DOHH2 (cell line): ENCODE results near the gene SCN11A.

ENCODE experiments used
- H3F3A ChIP-seq: fragments of 200-600 bp; sonication (generic), shearing (Covaris generic); 2 replicates; pipeline ENCODE4 v1.6.0; 2016; ENCODE audit warnings: antibody characterized with exemption, mild to moderate bottlenecking; ENCODE audit not compliant: control insufficient read depth, insufficient read depth
- H3K27ac ChIP-seq: fragments of 200-600 bp; sonication (generic); 2 replicates; pipeline ENCODE4 v1.5.1; 2014; ENCODE audit warnings: low read depth, mild to moderate bottlenecking, low read length, moderate library complexity
- H3K27me3 ChIP-seq: fragments of 200-600 bp; sonication (generic); 2 replicates; pipeline ENCODE4 v1.6.1; 2014; ENCODE audit warnings: mild to moderate bottlenecking, low read length, mixed read lengths; ENCODE audit not compliant: control insufficient read depth
- H3K36me3 ChIP-seq: fragments of 200-600 bp; sonication (generic); 2 replicates; pipeline ENCODE4 v1.6.1; 2014; ENCODE audit warnings: mild to moderate bottlenecking, low read length, moderate library complexity, mixed read lengths; ENCODE audit not compliant: control insufficient read depth
- H3K4me1 ChIP-seq: fragments of 200-600 bp; sonication (generic); 2 replicates; pipeline ENCODE4 v1.6.1; 2014; ENCODE audit warnings: mild to moderate bottlenecking, low read length, mixed read lengths; ENCODE audit not compliant: control insufficient read depth
- H3K4me2 ChIP-seq: fragments of 200-600 bp; sonication (generic); 2 replicates; pipeline ENCODE4 v1.6.0; 2014; ENCODE audit warnings: mild to moderate bottlenecking, low read length, moderate library complexity
- H3K4me3 ChIP-seq: fragments of 200-600 bp; sonication (generic); 2 replicates; pipeline ENCODE4 v1.5.1; 2014; ENCODE audit warnings: mild to moderate bottlenecking, low read length, mixed read lengths
- H3K79me2 ChIP-seq: fragments of 200-600 bp; sonication (generic); 2 replicates; pipeline ENCODE4 v1.6.1; 2014; ENCODE audit warnings: mild to moderate bottlenecking, low read length, mixed read lengths; ENCODE audit not compliant: control insufficient read depth
- H3K9me2 ChIP-seq: fragments of 200-600 bp; sonication (generic); replicated peaks from 2 replicates; pipeline ENCODE4 v1.6.1; 2014; ENCODE audit warnings: mild to moderate bottlenecking, low read length, mixed read lengths; ENCODE audit not compliant: control insufficient read depth
- H3K9me3 ChIP-seq: fragments of 200-600 bp; sonication (generic); 2 replicates; pipeline ENCODE4 v1.6.1; 2014; ENCODE audit warnings: antibody characterized with exemption, low read length, mixed read lengths; ENCODE audit not compliant: control insufficient read depth, insufficient read depth
- H4K20me1 ChIP-seq: fragments of 200-600 bp; sonication (generic); 2 replicates; pipeline ENCODE4 v1.6.0; 2014; ENCODE audit warnings: low read depth, mild to moderate bottlenecking, antibody characterized with exemption, low read length, moderate library complexity; ENCODE audit not compliant: control insufficient read depth, insufficient read depth
- CTCF ChIP-seq: fragments of 200-600 bp; sonication (generic); IDR thresholded peaks from one replicate; pipeline ENCODE4 v1.5.1; 2014; ENCODE audit warnings: antibody characterized with exemption, mild to moderate bottlenecking, low read depth, low read length; ENCODE audit not compliant: poor library complexity, severe bottlenecking
- EZH2phosphoT487 ChIP-seq: fragments of 200-600 bp; sonication (generic); IDR thresholded peaks from 2 replicates; pipeline ENCODE4 v1.6.1; 2017; ENCODE audit warnings: borderline replicate concordance, mild to moderate bottlenecking, antibody characterized with exemption, low read length, moderate library complexity, mixed read lengths

SCN11A gene

DNA sequence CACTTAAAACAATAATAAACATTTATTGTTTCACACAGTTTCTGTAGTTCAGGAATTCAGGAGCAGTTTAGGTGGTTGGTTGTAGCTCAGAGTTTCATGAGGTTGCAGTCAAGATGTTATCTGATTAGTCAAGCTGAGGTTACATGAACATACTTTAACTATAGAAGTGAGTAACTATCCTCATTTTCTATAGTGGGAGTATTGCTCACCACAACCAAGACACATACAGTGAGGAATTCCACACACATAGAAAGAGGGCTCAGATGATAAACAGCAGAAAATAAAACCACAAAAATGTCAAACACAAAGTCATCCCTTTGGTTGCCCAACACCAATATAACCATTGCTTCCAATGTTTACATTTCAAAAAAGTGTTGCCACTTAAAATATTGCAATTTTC, 13.6 kb downstream of the SCN11A start:
- Histone ChIP-seq H3K9me2 (no peaks in the 10 kb centered on the region), H3K4me3 (no peak overlapping the region), H3K79me2 (no peaks in the 10 kb centered on the region), H3K4me1 (no peaks in the 10 kb centered on the region), H4K20me1 (no peaks in the 10 kb centered on the region), H3K9me3 (no peaks in the 10 kb centered on the region), H3K36me3 (no peaks in the 10 kb centered on the region), H3K4me2 (no peak overlapping the region), H3K27me3 (no peaks in the 10 kb centered on the region), H3K27ac (no peak overlapping the region), H3F3A (no peaks in the 10 kb centered on the region)
- TF ChIP-seq CTCF = no peak
- TF ChIP-seq EZH2phosphoT487 = no peak

- no peaks in the 10 kb centered on the region for H4K20me1 ChIP-seq
- no peaks in the 10 kb centered on the region for H3F3A ChIP-seq
- H3K36me3 ChIP-seq = no peaks in the 10 kb centered on the region
- TF ChIP-seq EZH2phosphoT487 (no peak), CTCF (no peak)
- no peaks in the 10 kb centered on the region for H3K9me2 ChIP-seq
- no peaks in the 10 kb centered on the region for H3K4me1 ChIP-seq
- H3K9me3 ChIP-seq = no peaks in the 10 kb centered on the region
- H3K4me2 ChIP-seq = no peak overlapping the region
- peaks cover 16% of the 10 kb centered on the region for H3K27me3 ChIP-seq
- no peaks in the 10 kb centered on the region for H3K79me2 ChIP-seq
- no peak overlapping the region for H3K4me3 ChIP-seq
- no peak overlapping the region for H3K27ac ChIP-seq
Measured at GRCh38 chr3:39029556-39029955, 22.2 kb downstream of the SCN11A start.

DNA sequence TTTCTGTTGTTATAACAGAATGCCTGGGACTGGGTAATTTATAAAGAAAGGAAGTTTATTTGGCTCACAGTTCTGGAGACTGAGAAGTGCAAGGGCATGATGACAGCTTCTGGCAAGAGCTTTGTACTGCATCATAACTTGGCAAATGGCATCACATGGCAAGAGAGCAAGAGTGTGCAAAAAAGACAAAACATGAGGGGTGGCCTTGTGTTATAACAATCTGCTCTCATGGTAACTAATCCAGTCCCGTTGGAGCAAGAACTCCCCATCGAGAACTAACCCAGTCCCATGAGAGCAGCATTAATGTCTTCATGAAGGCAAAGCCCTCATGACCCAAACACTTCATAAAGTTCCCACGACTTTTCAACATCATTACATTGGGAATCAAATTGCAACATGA, 23.2 kb downstream of the SCN11A start:
- TF ChIP-seq CTCF (no peak), EZH2phosphoT487 (no peak)
- Histone ChIP-seq H3F3A (no peaks in the 10 kb centered on the region), H3K4me1 (no peaks in the 10 kb centered on the region), H3K4me3 (no peak overlapping the region), H3K9me2 (no peaks in the 10 kb centered on the region), H3K27ac (no peak overlapping the region), H3K36me3 (no peaks in the 10 kb centered on the region), H3K27me3 (peaks cover 16% of the 10 kb centered on the region), H3K4me2 (no peak overlapping the region), H3K79me2 (no peaks in the 10 kb centered on the region), H4K20me1 (no peaks in the 10 kb centered on the region), H3K9me3 (no peaks in the 10 kb centered on the region)
